Upper lobe of left lung (tissue), 6 donors: ENCODE data around the gene INCENP. TPM values are rescaled to one million over a fixed set of nuclear protein-coding genes. Genes with fewer than 3 reads are reported as not detected.

Experiments used
- ATAC-seq, 2 donors: fragments of 200-7000 bp; cut with Tn5 transposase; one replicate each; pipeline ENCODE4 v1.9.1; 2022; ENCODE audit warnings: mild to moderate bottlenecking in 2 of 2, moderate library complexity in 2 of 2; ENCODE audit not compliant: low FRiP score in 2 of 2
- DNase-seq, 2 donors: peaks; one replicate each; pipeline ENCODE4 v3.0.0-alpha.2; 2019 to 2020
- H3K27ac ChIP-seq, 4 donors: fragments of 200-600 bp; sonication (generic); one replicate each; pipeline ENCODE4 v1.5.1; 2016 to 2019
- H3K27me3 ChIP-seq, 4 donors: fragments of 200-600 bp; sonication (generic); one replicate each; pipeline ENCODE4 v1.5.1; 2017 to 2019
- H3K36me3 ChIP-seq, 4 donors: fragments of 200-600 bp; sonication (generic); one replicate each; pipeline ENCODE4 v1.5.1; 2016 to 2019
- H3K4me1 ChIP-seq, 4 donors: fragments of 200-600 bp; sonication (generic); one replicate each; pipeline ENCODE4 v1.5.1; 2018 to 2019
- H3K4me3 ChIP-seq, 4 donors: fragments of 200-600 bp; sonication (generic); one replicate each; pipeline ENCODE4 v1.5.1; 2017 to 2019; ENCODE audit warnings: mild to moderate bottlenecking in 2 of 4, moderate library complexity in 1 of 4
- H3K9me3 ChIP-seq, 4 donors: fragments of 200-600 bp; sonication (generic); one replicate each; pipeline ENCODE4 v1.5.1; 2018 to 2019
- EP300 ChIP-seq, 4 donors: sonication (generic); formaldehyde crosslinking; IDR thresholded peaks; one replicate each; pipeline ENCODE4 v1.5.1; 2017; ENCODE audit warnings: antibody characterized with exemption in 4 of 4, control low read depth in 2 of 4
- POLR2A ChIP-seq, 4 donors: fragments of 450-650 bp; IDR thresholded peaks; one replicate each; pipeline ENCODE4 v1.5.1; 2016 to 2017; ENCODE audit warnings: antibody characterized with exemption in 4 of 4, mild to moderate bottlenecking in 2 of 4
- POLR2AphosphoS5 ChIP-seq, 2 donors: sonication (generic); formaldehyde crosslinking; IDR thresholded peaks; one replicate each; pipeline ENCODE4 v1.5.1; 2017; ENCODE audit warnings: antibody characterized with exemption in 2 of 2
- WGBS, 2 donors: methylation state at CpG; one replicate each; pipeline ENCODE4 v1.1.5; 2017 to 2018; 5-methylcytosine and 5-hydroxymethylcytosine counted together
- total RNA-seq, 6 donors: library from RNA; depleted of rRNA in 4 of 6; stranded (reverse); fragments of >200 nt in 4 of 6; gene quantifications; one replicate each; pipeline versions ENCODE4 v1.1.0 to v1.2.1, GENCODE V29; 2016 to 2021
- TF ChIP-seq, protein P1 (sequence below), 6 experiments: fragments of 450-650 bp in 4 of 6; fragments of 200-600 bp in 2 of 6; sonication (generic) in 2 of 6; IDR thresholded peaks; one replicate each; pipeline ENCODE4 v1.5.1; 2016 to 2019; ENCODE audit warnings: antibody characterized with exemption in 6 of 6
- donor health status: DM: no; HTN: no; CAD: no; lungs with moderate emphysema.
- donor health status: DM: no; HTN: yes; CAD: no; lungs with severe emphysema.

The INCENP gene
- total RNA-seq, 6 donors from 2014 or later: 11.9 to 44.0 (median 19.7) TPM

DNA sequence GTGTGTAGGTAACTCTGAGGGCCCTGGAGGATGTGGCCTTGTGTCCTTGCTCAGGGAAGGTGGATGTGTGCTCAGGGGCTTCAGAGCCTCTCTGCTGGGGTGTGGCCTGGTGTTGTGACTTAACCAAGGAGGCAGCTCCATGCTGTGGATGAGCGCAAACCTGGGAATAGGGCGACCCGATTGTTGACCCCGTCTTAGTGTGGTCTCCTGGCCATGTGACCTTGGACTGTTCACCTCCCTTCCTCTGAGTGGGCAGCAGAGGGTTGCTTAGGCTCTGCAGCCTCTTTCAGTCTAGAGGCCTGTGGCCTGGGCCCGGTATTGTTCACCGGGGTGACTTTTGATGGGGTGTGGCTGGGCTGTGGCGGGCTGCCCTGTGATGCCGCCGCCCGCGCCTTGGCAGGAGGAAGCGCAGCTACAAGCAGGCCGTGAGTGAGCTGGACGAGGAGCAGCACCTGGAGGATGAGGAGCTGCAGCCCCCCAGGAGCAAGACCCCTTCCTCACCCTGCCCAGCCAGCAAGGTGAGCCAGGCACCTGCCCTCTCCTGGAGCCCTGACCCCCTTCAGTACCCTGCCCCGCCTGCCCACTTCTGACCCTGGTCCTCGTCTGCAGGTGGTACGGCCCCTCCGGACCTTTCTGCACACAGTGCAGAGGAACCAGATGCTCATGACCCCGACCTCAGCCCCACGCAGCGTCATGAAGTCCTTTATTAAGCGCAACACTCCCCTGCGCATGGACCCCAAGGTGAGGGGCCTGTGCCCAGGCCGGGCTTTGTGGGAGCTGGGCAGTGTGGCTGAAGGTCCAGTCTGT, 16.7 kb downstream of the INCENP start:
- H3K27ac ChIP-seq: no peak overlapping the region
- TF ChIP-seq POLR2A (IDR thresholded peaks at IDR 0.05) (no peak), EP300 (IDR thresholded peaks at IDR 0.05) (no peak), POLR2AphosphoS5 (IDR thresholded peaks at IDR 0.05) (no peak)
- TF ChIP-seq, protein P1, sequence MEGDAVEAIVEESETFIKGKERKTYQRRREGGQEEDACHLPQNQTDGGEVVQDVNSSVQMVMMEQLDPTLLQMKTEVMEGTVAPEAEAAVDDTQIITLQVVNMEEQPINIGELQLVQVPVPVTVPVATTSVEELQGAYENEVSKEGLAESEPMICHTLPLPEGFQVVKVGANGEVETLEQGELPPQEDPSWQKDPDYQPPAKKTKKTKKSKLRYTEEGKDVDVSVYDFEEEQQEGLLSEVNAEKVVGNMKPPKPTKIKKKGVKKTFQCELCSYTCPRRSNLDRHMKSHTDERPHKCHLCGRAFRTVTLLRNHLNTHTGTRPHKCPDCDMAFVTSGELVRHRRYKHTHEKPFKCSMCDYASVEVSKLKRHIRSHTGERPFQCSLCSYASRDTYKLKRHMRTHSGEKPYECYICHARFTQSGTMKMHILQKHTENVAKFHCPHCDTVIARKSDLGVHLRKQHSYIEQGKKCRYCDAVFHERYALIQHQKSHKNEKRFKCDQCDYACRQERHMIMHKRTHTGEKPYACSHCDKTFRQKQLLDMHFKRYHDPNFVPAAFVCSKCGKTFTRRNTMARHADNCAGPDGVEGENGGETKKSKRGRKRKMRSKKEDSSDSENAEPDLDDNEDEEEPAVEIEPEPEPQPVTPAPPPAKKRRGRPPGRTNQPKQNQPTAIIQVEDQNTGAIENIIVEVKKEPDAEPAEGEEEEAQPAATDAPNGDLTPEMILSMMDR (IDR thresholded peaks at IDR 0.05): no peak
- no peak overlapping the region for H3K4me3 ChIP-seq
- H3K27me3 ChIP-seq: no peaks in the 10 kb centered on the region
- H3K36me3 ChIP-seq: peaks cover 7 to 75% (median 47%) of the 10 kb centered on the region in 4 donors
- DNase-seq (no peak), ATAC-seq (no peak)
- no peaks in the 10 kb centered on the region for H3K9me3 ChIP-seq
- WGBS, 2 donors: 98 to 100% methylated on average over 2 to 23 of the region's 24 CpGs
- no peaks in the 10 kb centered on the region for H3K4me1 ChIP-seq

DNA sequence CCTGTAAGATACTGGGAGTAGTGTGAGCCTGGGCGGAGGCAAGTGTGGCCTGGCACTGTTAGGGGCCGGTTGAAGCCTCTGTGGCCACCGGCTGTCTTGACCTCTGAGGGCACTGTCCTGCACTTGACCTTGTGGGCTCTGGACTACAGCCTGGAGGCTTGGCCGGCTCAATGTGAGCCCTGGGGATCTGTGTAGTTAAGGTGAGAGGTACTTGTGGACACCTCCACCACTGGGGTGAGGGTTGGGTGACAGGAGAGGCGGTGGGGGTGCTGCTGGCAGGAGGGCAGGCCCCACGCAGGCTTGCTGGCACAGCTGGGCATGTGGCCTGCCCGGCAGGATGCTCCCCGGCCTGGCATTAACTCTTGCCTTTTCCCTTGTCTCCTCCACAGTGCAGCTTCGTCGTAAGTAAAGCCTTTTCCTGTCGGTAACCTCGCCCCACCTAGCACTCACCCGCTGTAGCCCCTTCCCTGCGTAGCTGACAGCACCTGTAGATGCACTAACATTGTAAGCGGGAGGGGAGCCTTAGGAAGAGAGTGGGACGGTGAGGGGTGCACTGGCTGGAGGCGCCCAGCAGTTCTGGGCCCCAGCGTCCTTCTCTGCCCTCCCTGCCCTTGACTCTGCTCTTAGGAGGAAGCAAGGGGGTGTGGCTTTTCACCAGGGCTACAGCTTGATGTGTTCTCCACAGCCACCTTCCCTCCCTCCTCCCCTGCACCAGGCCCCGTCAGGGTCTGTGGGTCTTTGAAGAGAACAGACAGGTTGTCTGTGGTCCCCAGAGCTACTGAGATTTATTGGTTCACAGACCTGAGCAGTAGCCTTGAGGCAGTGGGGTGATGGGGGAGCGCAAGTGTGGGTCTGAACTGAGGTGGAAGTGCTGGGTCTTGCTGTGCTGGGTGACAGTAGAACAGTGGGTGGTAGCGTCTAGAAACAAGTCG, 17.6 kb downstream of the INCENP start:
- Histone ChIP-seq H3K9me3 (no peaks in the 10 kb centered on the region), H3K27me3 (no peaks in the 10 kb centered on the region), H3K4me1 (no peaks in the 10 kb centered on the region), H3K36me3 (peaks cover 7 to 83% (median 55%) of the 10 kb centered on the region in 4 donors), H3K4me3 (no peak overlapping the region), H3K27ac (no peak overlapping the region)
- DNase-seq (no peak), ATAC-seq (no peak)
- TF ChIP-seq EP300 (IDR thresholded peaks at IDR 0.05): no peak
- TF ChIP-seq POLR2A (IDR thresholded peaks at IDR 0.05): no peak
- no peak for TF ChIP-seq POLR2AphosphoS5 (IDR thresholded peaks at IDR 0.05)
- TF ChIP-seq, protein P1 (IDR thresholded peaks at IDR 0.05): no peak
- WGBS, 2 donors: 93 to 97% methylated on average over 16 to 22 of the region's 22 CpGs

DNA sequence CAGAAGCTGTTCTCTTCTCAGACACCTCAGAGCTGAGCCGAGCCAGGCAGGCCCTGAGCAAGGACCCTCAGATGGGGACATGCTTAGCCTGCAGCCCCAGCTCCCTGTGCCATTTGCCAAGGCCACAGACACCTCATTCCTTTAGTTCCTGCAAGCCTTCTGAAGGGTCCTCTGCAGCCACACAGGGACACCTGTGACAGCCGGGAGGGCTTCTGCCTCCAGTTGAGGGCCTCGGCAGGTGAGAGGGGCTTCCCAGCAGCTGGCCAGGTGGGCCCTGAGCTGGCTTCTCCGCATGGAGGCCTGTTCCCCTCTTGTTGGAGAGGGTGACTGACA, 18.2 kb downstream of the INCENP start:
- TF ChIP-seq EP300 (IDR thresholded peaks at IDR 0.05) (no peak), POLR2AphosphoS5 (IDR thresholded peaks at IDR 0.05) (no peak)
- TF ChIP-seq, protein P1 (IDR thresholded peaks at IDR 0.05): no peak
- Histone ChIP-seq H3K36me3 (peaks cover 11 to 89% (median 62%) of the 10 kb centered on the region in 4 donors), H3K27me3 (no peaks in the 10 kb centered on the region), H3K27ac (no peak overlapping the region), H3K4me1 (no peaks in the 10 kb centered on the region), H3K9me3 (no peaks in the 10 kb centered on the region), H3K4me3 (no peak overlapping the region)
- WGBS, 2 donors: 80 to 98% methylated on average over 1 to 4 of the region's 4 CpGs
- ATAC-seq (no peak), DNase-seq (no peak)

DNA sequence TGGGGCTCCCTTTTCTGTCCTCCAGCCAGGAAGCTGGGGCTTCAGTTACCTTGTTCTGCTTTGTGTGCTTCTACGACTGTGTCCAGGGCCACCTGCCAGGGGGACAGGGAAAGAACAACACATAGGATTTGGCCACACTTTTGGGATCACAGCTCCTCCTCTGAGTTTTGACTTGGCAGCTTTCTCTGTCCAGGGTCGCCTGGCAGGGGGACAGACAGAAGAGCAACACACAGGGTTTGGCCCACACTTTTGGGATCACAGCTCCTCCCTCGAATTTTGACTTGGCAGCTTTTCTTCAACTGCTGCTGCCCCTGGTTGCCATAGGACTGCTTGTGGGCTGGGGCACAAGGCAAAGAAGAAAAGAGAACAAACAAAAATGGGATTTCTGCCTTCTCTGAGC, 19.1 kb downstream of the INCENP start:
- no peak overlapping the region for H3K27ac ChIP-seq
- TF ChIP-seq EP300 (IDR thresholded peaks at IDR 0.05): no peak
- TF ChIP-seq POLR2A (IDR thresholded peaks at IDR 0.05): no peak
- TF ChIP-seq, protein P1 (IDR thresholded peaks at IDR 0.05): no peak
- TF ChIP-seq POLR2AphosphoS5 (IDR thresholded peaks at IDR 0.05): no peak
- WGBS, 2 donors: 77 to 92% methylated on average over 3 of the region's 3 CpGs
- H3K4me1 ChIP-seq: no peaks in the 10 kb centered on the region
- no peaks in the 10 kb centered on the region for H3K9me3 ChIP-seq
- DNase-seq (no peak), ATAC-seq (peak in 1 of 2 donors; percentile 17)
- H3K4me3 ChIP-seq: no peak overlapping the region
- H3K27me3 ChIP-seq: no peaks in the 10 kb centered on the region
- peaks cover 14 to 90% (median 69%) of the 10 kb centered on the region in 4 donors for H3K36me3 ChIP-seq
